ENCODE data around the gene POLL.

POLL gene

DNA sequence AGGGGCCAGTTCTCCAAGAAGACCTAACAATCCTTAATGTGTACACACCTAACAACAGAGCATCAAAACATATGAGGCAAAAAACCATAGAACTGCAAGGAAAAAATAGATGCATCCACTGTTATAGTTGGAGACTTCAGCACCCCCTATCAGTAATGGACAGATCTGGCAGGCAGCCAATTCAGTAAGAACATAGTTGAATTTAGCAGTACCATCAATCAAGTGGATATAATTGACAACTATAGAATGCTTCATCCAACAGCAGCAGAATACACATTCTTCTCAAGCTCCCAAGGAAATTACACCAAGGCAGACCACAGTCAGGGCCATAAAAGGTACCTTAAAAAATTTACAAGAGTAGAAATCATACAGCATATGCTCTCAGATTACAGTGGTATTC lies 42.2 kb downstream of the POLL start:
- TF ChIP-seq CTCF (IDR thresholded peaks at IDR 0.05; ENCODE audit: low read depth, low read length, missing control alignments): no peak
- DNase-seq (ENCODE audit: extremely low read depth, low read depth): no peak
- H3K4me3 ChIP-seq (replicated peaks; ENCODE audit: low read depth, low read length): no peak overlapping the region

DNA sequence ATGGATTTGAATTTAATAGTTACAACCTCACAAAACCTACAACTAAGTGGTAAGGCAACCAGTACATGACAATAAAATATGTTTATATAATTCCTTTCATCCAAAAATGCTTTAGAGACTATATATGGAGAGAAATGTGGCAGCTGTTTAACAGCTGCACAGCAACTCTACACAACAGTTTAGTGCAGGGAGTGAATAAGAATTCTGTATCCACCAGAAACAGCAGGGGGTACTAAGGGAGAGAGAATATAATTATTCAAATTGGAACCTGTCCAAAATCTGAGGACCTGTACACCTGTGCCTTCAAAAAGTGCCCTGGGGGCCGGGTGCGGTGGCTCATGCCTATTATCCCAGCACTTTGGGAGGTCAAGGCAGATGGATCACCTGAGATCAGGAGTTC lies 49.6 kb downstream of the POLL start:
- DNase-seq (ENCODE audit: extremely low read depth, low read depth): no peak

DNA sequence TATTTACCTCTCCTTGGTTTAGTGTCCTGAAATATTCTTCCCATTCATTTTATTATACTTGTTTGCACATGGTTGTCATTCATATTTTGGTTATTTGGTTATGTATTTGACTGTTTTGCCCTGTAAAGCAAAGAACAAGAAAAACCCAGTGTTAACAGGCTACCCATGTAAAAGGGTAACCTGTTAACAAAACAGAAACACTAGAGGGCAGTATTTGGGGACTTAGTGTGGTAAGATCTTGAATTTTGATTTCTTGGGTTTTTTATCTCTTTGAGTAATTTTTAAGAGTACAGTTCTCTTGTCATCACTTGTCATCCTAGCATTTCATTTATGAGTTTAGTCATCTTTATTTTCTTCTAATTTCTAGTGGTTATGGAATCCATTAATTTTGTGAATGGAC lies 51.3 kb downstream of the POLL start:
- TF ChIP-seq CTCF (IDR thresholded peaks at IDR 0.05; ENCODE audit: low read depth, low read length, missing control alignments): peak; percentile 37
- no peak overlapping the region for H3K4me3 ChIP-seq (replicated peaks; ENCODE audit: low read depth, low read length)
- DNase-seq (ENCODE audit: extremely low read depth, low read depth): peak; percentile 20

More for the DNA sequence above, 49.6 kb downstream of the POLL start:
- H3K4me3 ChIP-seq (replicated peaks; ENCODE audit: low read depth, low read length): no peak overlapping the region
- no peak for TF ChIP-seq CTCF (IDR thresholded peaks at IDR 0.05; ENCODE audit: low read depth, low read length, missing control alignments)

- no peak for DNase-seq (ENCODE audit: extremely low read depth, low read depth)
- TF ChIP-seq CTCF (IDR thresholded peaks at IDR 0.05; ENCODE audit: low read depth, low read length, missing control alignments): no peak
- no peak overlapping the region for H3K4me3 ChIP-seq (replicated peaks; ENCODE audit: low read depth, low read length)
These were observed 52.1 kb downstream of the POLL start for GRCh38 chr10:101535949-101536348.

DNA sequence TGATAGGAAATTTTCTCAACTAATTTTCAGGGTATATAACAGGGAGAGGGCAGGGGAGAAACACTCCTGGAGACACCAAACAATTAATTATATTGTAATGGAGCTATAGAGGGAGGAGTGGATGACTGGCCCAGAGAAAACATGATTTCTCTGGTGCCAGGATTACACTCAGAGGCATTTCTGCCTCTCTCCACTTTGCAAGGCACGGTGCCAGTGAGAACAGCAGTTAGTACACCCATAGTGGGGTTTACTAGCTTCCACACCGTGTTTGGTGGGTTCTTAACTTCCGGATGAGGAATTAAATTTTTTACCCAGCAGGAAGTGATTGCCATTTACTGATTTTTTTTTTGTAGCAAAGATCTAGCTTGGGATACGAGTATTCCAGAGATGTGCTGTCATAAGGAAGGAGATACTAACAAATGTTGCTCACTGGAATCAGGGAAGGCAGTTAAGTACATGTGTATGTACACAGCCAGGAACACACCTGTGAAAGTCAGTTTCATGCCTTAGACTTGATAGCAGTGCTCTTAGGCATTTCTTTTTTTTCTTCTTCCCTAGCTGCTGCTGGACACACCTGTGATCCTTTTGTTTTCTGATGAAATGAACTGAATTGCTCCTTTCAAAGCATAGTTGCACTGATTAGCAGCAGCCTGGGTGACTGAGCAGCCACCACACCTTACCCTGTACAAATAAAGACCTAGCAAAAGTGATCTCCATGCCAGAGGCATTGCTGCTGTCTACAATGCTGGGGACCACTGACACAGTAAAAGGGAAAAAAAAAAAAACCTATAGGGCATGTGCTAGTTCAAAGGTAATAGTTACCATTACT lies 58.1 kb downstream of the POLL start:
- TF ChIP-seq CTCF (IDR thresholded peaks at IDR 0.05; ENCODE audit: low read depth, low read length, missing control alignments): no peak
- DNase-seq (ENCODE audit: extremely low read depth, low read depth): no peak
- H3K4me3 ChIP-seq (replicated peaks; ENCODE audit: low read depth, low read length): no peak overlapping the region

- DNase-seq (ENCODE audit: extremely low read depth, low read depth): no peak
- TF ChIP-seq CTCF (IDR thresholded peaks at IDR 0.05; ENCODE audit: low read depth, low read length, missing control alignments): no peak
These were observed 58.9 kb downstream of the POLL start for GRCh38 chr10:101529207-101529606.

More at GRCh38 chr10:101529207-101529606, 58.9 kb downstream of the POLL start:
- H3K4me3 ChIP-seq (replicated peaks; ENCODE audit: low read depth, low read length): no peak overlapping the region
